Measurements from ENCODE around the gene GNL1. TPM values are rescaled to one million over a fixed set of nuclear protein-coding genes. Genes with fewer than 3 reads are reported as not detected.
"Not testable (repeated sequence)": the region's sequence is repeated elsewhere in the genome, so short reads cannot be mapped to it uniquely, and the experiment has no call there.

Gene GNL1
- total RNA-seq, 1 donor from 2014 or later = 49.0 TPM

GRCh38 chr6:30597315-30598144 lies 41.2 kb upstream of the GNL1 start:
- not testable (repeated sequence) for H3K4me3 ChIP-seq (ENCODE audit: insufficient read depth, low read depth, low read length); H3K79me2 ChIP-seq (ENCODE audit: insufficient read depth, low read length); H3K27me3 Mint-ChIP-seq (ENCODE audit: low read depth, unreplicated experiment); H3K27ac ChIP-seq (ENCODE audit: low read depth, low read length); H3K4me3 Mint-ChIP-seq (ENCODE audit: unreplicated experiment); H2AFZ ChIP-seq (ENCODE audit: low read depth, low read length); H3K9me3 Mint-ChIP-seq (ENCODE audit: unreplicated experiment); H3K4me1 Mint-ChIP-seq (ENCODE audit: low read depth, unreplicated experiment); H3K4me1 ChIP-seq (ENCODE audit: insufficient read depth, low read length); H3K9me3 ChIP-seq (ENCODE audit: insufficient read depth, low read depth, low read length); H3K9ac ChIP-seq (ENCODE audit: low read length); H3K27me3 ChIP-seq (ENCODE audit: insufficient read depth, low read length); FAIRE-seq; H3K4me2 ChIP-seq (ENCODE audit: low read length)
- peaks cover 41% of the 10 kb centered on the region for H4K20me1 ChIP-seq (ENCODE audit: insufficient read depth, low read length)
- peak; percentile 57 for DNase-seq (ENCODE audit: low read depth)
- H3K36me3 ChIP-seq (ENCODE audit: insufficient read depth, low read length) = peaks cover 24% of the 10 kb centered on the region
- Mint-ChIP-seq H3K36me3 (ENCODE audit: low read depth, unreplicated experiment) (peaks cover 15% of the 10 kb centered on the region), H3K27ac (ENCODE audit: unreplicated experiment) (peak overlapping the region; percentile 82)
- TF ChIP-seq CTCF (IDR thresholded peaks at IDR 0.05; ENCODE audit: insufficient read depth, low read depth, low read length) = peak; percentile 81

- Mint-ChIP-seq H3K27me3 (ENCODE audit: low read depth, unreplicated experiment) (no peaks in the 10 kb centered on the region), H3K36me3 (ENCODE audit: low read depth, unreplicated experiment) (peaks cover 25% of the 10 kb centered on the region), H3K27ac (ENCODE audit: unreplicated experiment) (peak overlapping the region; percentile 19), H3K9me3 (ENCODE audit: unreplicated experiment) (peaks cover 2% of the 10 kb centered on the region), H3K4me1 (ENCODE audit: low read depth, unreplicated experiment) (peaks cover 22% of the 10 kb centered on the region), H3K4me3 (ENCODE audit: unreplicated experiment) (no peak overlapping the region)
- Histone ChIP-seq H3K79me2 (ENCODE audit: insufficient read depth, low read length) (peaks cover 25% of the 10 kb centered on the region), H3K36me3 (ENCODE audit: insufficient read depth, low read length) (peaks cover 49% of the 10 kb centered on the region), H3K9me3 (ENCODE audit: insufficient read depth, low read depth, low read length) (no peaks in the 10 kb centered on the region), H3K27me3 (ENCODE audit: insufficient read depth, low read length) (no peaks in the 10 kb centered on the region), H3K4me2 (ENCODE audit: low read length) (no peak overlapping the region), H3K4me3 (ENCODE audit: insufficient read depth, low read depth, low read length) (no peak overlapping the region), H3K4me1 (ENCODE audit: insufficient read depth, low read length) (peaks cover 9% of the 10 kb centered on the region), H4K20me1 (ENCODE audit: insufficient read depth, low read length) (peaks cover 32% of the 10 kb centered on the region), H2AFZ (ENCODE audit: low read depth, low read length) (no peak overlapping the region), H3K27ac (ENCODE audit: low read depth, low read length) (no peak overlapping the region), H3K9ac (ENCODE audit: low read length) (no peak overlapping the region)
- no peak for DNase-seq (ENCODE audit: low read depth)
- TF ChIP-seq EZH2 (IDR thresholded peaks at IDR 0.05; ENCODE audit: insufficient read depth, low read length) = no peak
- TF ChIP-seq CTCF (IDR thresholded peaks at IDR 0.05; ENCODE audit: insufficient read depth, low read depth, low read length) = no peak
- no peak for FAIRE-seq
These were observed 36.0 kb upstream of the GNL1 start for GRCh38 chr6:30592287-30592686.

- Histone ChIP-seq H3K27me3 (ENCODE audit: insufficient read depth, low read length) (no peaks in the 10 kb centered on the region), H4K20me1 (ENCODE audit: insufficient read depth, low read length) (peaks cover 32% of the 10 kb centered on the region), H3K27ac (ENCODE audit: low read depth, low read length) (peak overlapping the region; percentile 17), H2AFZ (ENCODE audit: low read depth, low read length) (no peak overlapping the region), H3K9ac (ENCODE audit: low read length) (peak overlapping the region; percentile 13), H3K4me3 (ENCODE audit: insufficient read depth, low read depth, low read length) (no peak overlapping the region), H3K79me2 (ENCODE audit: insufficient read depth, low read length) (peaks cover 25% of the 10 kb centered on the region), H3K4me2 (ENCODE audit: low read length) (peak overlapping the region; percentile 15), H3K36me3 (ENCODE audit: insufficient read depth, low read length) (peaks cover 58% of the 10 kb centered on the region), H3K4me1 (ENCODE audit: insufficient read depth, low read length) (peaks cover 9% of the 10 kb centered on the region), H3K9me3 (ENCODE audit: insufficient read depth, low read depth, low read length) (no peaks in the 10 kb centered on the region)
- DNase-seq (ENCODE audit: low read depth) (peak; percentile 41), FAIRE-seq (no peak)
- Mint-ChIP-seq H3K27me3 (ENCODE audit: low read depth, unreplicated experiment) (no peaks in the 10 kb centered on the region), H3K36me3 (ENCODE audit: low read depth, unreplicated experiment) (peaks cover 22% of the 10 kb centered on the region), H3K9me3 (ENCODE audit: unreplicated experiment) (peaks cover 2% of the 10 kb centered on the region), H3K27ac (ENCODE audit: unreplicated experiment) (peak overlapping the region; percentile 89), H3K4me1 (ENCODE audit: low read depth, unreplicated experiment) (peaks cover 22% of the 10 kb centered on the region), H3K4me3 (ENCODE audit: unreplicated experiment) (peak overlapping the region; percentile 62)
- TF ChIP-seq EZH2 (IDR thresholded peaks at IDR 0.05; ENCODE audit: insufficient read depth, low read length) (no peak), CTCF (IDR thresholded peaks at IDR 0.05; ENCODE audit: insufficient read depth, low read depth, low read length) (no peak)
These were observed 34.7 kb upstream of the GNL1 start for GRCh38 chr6:30591008-30591407.

Data from astrocyte (in vitro differentiated cells and primary cell).